ENCODE measurements around the gene TMIGD3. TPM values are rescaled to one million over a fixed set of nuclear protein-coding genes. Genes with fewer than 3 reads are reported as not detected.

Gene TMIGD3
- total RNA-seq, 1 experiment from 2014 or later, result not detected

- no peak for DNase-seq
- Histone ChIP-seq H3K4me3 (no peak overlapping the region), H3K4me1 (no peaks in the 10 kb centered on the region), H3K9me3 (replicated peaks) (no peaks in the 10 kb centered on the region), H3K27me3 (no peaks in the 10 kb centered on the region), H3K36me3 (peaks cover 3% of the 10 kb centered on the region; the same call in 1 of the 2 replicates), H3K27ac (no peak overlapping the region)
Observed at GRCh38 chr1:111474521-111474920, 28.9 kb downstream of the TMIGD3 start.

DNA sequence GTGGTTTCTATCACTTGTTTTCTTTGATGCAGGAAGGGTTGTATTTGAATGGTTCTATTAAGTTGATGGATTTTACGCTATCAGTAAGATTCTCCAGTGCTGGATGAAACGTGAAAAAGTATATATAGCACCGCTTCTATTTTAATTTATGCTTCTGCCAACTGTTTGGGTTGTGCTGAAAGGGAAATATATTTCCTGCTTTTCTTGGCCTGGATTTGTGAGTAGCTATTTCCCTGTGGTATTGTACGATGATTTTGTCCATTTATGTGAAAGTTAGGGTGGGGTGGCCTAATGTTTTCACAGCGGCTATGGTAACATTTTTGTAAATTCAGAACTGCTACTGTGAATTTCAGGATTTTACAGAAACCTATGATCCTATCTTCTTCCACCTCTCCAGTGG lies 29.3 kb downstream of the TMIGD3 start:
- H3K27ac ChIP-seq, result no peak overlapping the region
- peaks cover 3% of the 10 kb centered on the region; the same call in 1 of the 2 replicates for H3K36me3 ChIP-seq
- H3K4me3 ChIP-seq, result no peak overlapping the region

DNA sequence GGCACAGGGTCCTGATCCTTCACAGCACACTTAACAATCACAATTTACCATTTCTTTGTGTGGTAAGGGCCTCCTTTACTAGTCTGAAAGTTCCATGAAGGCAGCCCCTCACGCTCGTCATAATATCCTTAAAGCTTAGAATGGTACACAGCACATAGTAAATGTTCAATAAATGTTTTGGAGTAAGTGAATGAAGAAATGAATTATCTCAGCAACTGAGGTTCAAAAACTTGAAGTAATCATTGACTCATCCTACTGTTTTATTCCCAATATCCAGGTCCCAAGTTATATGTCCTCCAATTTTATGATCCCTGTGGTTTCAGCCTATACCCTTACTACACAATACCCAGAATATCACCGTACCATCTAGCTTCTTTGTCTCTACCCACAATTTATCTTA lies 31.9 kb downstream of the TMIGD3 start:
- Histone ChIP-seq H3K27ac (no peak overlapping the region), H3K36me3 (peaks cover 4% of the 10 kb centered on the region; the same call in 1 of the 2 replicates), H3K27me3 (no peaks in the 10 kb centered on the region), H3K4me1 (no peaks in the 10 kb centered on the region), H3K9me3 (replicated peaks) (no peaks in the 10 kb centered on the region), H3K4me3 (no peak overlapping the region)
- DNase-seq, result no peak

More for the DNA sequence above, 29.3 kb downstream of the TMIGD3 start:
- Histone ChIP-seq H3K4me1 (no peaks in the 10 kb centered on the region), H3K27me3 (no peaks in the 10 kb centered on the region), H3K9me3 (replicated peaks) (no peaks in the 10 kb centered on the region)
- no peak for DNase-seq

DNA sequence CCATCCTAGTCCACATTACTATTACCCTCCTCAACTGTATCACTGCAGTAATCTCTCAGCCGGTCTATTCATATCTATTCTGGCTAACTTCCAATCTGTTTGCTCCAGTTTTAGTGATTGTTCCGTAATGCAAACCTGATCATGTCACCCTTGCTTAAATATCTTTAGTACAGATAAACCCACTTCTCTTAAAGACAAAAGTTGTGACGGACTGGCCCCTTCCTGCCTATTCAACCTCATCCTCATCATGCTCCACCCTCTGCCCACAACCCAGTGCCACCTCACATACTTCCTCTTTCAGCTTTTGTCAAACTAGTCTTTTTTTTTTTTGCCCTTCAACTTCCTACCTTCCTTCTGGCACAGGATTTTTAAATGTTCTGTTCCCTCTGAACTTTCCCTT lies 32.4 kb downstream of the TMIGD3 start:
- Histone ChIP-seq H3K36me3 (peaks cover 6% of the 10 kb centered on the region; the same call in 1 of the 2 replicates), H3K9me3 (replicated peaks) (no peaks in the 10 kb centered on the region), H3K4me1 (no peaks in the 10 kb centered on the region), H3K27me3 (no peaks in the 10 kb centered on the region), H3K4me3 (no peak overlapping the region), H3K27ac (no peak overlapping the region)
- DNase-seq, result no peak

DNA sequence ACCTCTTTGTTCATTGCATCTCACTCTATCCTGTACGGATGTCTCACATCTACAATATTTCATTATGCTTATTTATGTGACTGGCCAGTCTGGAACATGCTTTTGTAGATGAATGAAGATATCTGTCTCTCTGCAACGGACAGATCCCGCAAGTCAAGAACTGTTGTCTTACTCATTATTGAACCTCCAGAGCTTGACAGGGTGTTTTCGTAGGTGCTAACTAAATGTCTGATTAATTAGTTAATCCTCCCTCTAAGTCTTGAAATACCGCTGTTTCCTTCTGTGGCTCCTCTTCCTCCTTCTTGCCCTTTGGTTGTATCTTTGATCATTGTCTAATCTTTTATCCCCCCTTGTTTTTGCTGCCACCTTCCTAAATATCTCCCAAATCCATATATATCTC lies 32.8 kb downstream of the TMIGD3 start:
- no peak overlapping the region for H3K27ac ChIP-seq
- H3K27me3 ChIP-seq, result no peaks in the 10 kb centered on the region
- H3K4me3 ChIP-seq, result no peak overlapping the region
- no peak for DNase-seq
- H3K9me3 ChIP-seq (replicated peaks), result no peaks in the 10 kb centered on the region
- no peaks in the 10 kb centered on the region for H3K4me1 ChIP-seq
- H3K36me3 ChIP-seq, result peaks cover 6% of the 10 kb centered on the region; the same call in 1 of the 2 replicates

DNA sequence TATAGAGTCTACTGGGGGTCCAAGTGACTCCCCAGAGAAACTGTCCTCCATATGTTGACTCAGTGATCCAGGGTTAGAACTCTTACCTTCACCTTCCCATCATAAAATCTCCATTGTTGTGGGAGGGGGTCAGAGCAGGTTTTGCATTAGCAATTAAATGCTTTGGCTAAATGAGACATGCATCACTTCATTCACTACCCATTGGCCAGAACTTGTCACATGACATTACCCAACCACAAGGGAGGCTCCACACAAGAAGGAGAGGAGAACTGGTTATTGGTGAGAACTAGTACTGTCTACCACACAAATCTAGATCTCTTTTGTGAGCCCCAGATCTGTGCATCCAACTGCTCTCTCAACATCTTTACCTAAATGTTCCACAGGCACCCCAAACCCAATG lies 33.9 kb downstream of the TMIGD3 start:
- Histone ChIP-seq H3K4me1 (no peaks in the 10 kb centered on the region), H3K4me3 (no peak overlapping the region), H3K9me3 (replicated peaks) (no peaks in the 10 kb centered on the region), H3K27ac (no peak overlapping the region), H3K36me3 (peaks cover 6% of the 10 kb centered on the region; the same call in 1 of the 2 replicates), H3K27me3 (no peaks in the 10 kb centered on the region)
- DNase-seq, result no peak

DNA sequence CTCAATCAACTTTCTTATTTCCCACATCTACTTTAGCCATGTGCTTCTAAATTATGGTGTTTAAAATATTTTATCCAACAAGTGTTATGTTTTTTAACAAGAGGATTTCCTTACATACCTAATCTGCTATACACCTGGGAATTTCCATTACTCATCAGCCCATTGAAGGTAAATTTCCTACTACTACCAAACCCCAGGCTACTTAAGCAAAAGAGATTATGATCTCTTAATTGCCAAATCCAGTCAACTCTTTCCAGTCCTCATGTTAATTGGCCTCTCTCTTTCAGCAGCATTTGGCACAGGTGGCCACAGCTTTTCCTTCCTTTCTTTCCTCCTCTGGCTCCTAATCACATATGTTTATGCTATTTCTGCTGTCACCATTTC lies 34.7 kb downstream of the TMIGD3 start:
- H3K27me3 ChIP-seq, result no peaks in the 10 kb centered on the region
- H3K4me3 ChIP-seq, result no peak overlapping the region
- peaks cover 6% of the 10 kb centered on the region; the same call in 1 of the 2 replicates for H3K36me3 ChIP-seq
- DNase-seq, result no peak
- H3K9me3 ChIP-seq (replicated peaks), result no peaks in the 10 kb centered on the region
- no peaks in the 10 kb centered on the region; the same call in none of the 2 replicates for H3K4me1 ChIP-seq
- H3K27ac ChIP-seq, result no peak overlapping the region

- Histone ChIP-seq H3K36me3 (peaks cover 6% of the 10 kb centered on the region; the same call in 1 of the 2 replicates), H3K4me1 (peaks cover 5% of the 10 kb centered on the region), H3K4me3 (no peak overlapping the region), H3K27me3 (no peaks in the 10 kb centered on the region), H3K27ac (no peak overlapping the region), H3K9me3 (replicated peaks) (no peaks in the 10 kb centered on the region)
- DNase-seq, result no peak
Observed at GRCh38 chr1:111467865-111468716, 35.3 kb downstream of the TMIGD3 start.

DNA sequence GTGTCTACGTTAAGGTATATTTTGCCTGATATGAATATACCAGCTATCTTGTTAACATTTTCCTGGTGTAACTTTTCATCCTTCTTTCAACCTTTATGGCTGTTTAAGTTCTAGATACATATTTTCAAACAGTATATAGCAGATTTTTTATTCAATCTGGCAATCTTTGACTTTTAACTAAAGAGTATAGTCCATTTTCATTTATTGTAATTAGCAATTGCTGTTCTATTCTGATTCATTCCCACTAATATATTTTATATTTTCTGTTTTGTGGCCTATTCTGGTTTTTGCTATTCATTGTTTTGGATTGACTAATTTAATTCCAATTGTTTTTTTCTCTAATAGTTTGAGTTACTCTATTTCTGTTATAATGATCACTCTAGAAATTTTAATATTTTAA lies 37.0 kb downstream of the TMIGD3 start:
- H3K4me1 ChIP-seq, result peaks cover 17% of the 10 kb centered on the region
- no peaks in the 10 kb centered on the region for H3K27me3 ChIP-seq
- H3K9me3 ChIP-seq (replicated peaks), result no peaks in the 10 kb centered on the region
- H3K4me3 ChIP-seq, result no peak overlapping the region
- no peak for DNase-seq
- peaks cover 14% of the 10 kb centered on the region for H3K36me3 ChIP-seq
- no peak overlapping the region for H3K27ac ChIP-seq

GRCh38 chr1:111465754-111466153 lies 37.7 kb downstream of the TMIGD3 start:
- Histone ChIP-seq H3K4me1 (peaks cover 17% of the 10 kb centered on the region), H3K4me3 (no peak overlapping the region), H3K36me3 (peaks cover 18% of the 10 kb centered on the region), H3K9me3 (replicated peaks) (no peaks in the 10 kb centered on the region), H3K27me3 (no peaks in the 10 kb centered on the region), H3K27ac (no peak overlapping the region)
- no peak for DNase-seq

DNA sequence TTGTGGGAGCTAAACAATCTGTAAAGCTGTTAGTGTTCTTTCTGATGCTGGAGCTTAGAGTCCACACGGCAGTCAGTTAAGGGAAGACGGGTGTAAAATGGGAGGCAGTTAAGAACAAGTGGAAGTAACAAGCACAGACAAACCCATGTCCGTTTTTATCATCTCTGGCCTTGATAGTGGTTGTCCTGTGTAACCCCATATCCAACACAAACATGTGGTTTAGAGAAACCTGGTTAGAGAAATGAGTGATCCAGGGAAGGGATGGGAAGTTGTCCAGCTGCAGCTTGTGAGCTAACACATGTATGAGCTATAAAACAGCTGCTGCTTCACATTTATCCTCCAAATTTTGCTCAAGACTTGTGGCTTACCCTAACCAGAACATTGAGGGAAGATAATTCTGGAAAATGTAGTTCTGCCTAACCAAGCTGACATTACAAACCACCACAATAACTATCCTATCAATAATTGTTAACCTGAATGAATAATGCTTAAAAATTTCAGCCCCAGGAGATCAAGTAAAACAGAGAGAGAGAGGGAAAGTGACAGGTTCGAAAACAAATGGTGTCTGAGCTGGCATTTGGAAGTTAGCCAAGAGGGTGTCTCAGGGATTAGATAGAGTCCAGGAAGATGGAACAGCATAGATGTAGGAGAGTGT lies 40.3 kb downstream of the TMIGD3 start:
- peak; percentile 73 to 85 for DNase-seq
- Histone ChIP-seq H3K27ac (peak overlapping the region; percentile 76), H3K9me3 (replicated peaks) (no peaks in the 10 kb centered on the region), H3K4me3 (no peak overlapping the region), H3K27me3 (no peaks in the 10 kb centered on the region), H3K4me1 (peaks cover 17% of the 10 kb centered on the region), H3K36me3 (peaks cover 41% of the 10 kb centered on the region)

DNA sequence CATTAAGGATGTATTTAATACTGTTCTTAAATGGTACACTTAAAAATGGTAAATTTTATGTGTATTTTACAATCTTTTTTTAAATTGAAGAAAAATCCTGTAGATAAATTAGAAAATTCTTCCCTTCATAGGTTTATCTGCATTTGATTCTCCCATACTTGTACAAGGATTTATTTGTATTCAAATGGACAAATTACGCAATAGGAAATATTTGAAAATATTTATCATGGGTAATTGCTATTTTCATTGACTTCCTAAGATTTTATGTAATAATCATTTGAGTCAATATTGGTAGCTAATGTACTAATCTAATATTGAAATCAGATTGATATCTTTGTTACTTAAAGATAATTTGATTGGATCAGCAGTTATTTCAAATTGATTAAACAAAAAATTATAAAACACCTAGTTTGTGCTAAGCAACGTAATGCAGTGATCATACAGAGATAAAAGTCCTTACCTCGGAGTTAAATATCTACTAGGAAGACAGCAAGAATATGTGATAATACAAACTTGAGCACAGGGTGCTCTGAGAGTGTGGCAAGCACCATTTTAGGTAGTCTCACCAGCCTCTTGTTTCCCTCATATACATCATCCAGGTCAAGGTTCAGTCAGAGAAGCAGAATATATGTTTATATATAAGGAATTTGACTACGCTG lies 40.9 kb downstream of the TMIGD3 start:
- peak overlapping the region; percentile 76 for H3K27ac ChIP-seq
- H3K36me3 ChIP-seq, result peaks cover 47% of the 10 kb centered on the region

GRCh38 chr1:111461765-111462164 lies 41.7 kb downstream of the TMIGD3 start:
- Histone ChIP-seq H3K36me3 (peaks cover 55% of the 10 kb centered on the region), H3K27me3 (no peaks in the 10 kb centered on the region), H3K4me3 (no peak overlapping the region), H3K4me1 (peaks cover 17% of the 10 kb centered on the region), H3K27ac (no peak overlapping the region), H3K9me3 (replicated peaks) (no peaks in the 10 kb centered on the region)
- no peak for DNase-seq

More for the DNA sequence above, 40.9 kb downstream of the TMIGD3 start:
- H3K4me1 ChIP-seq, result peaks cover 17% of the 10 kb centered on the region
- no peak overlapping the region for H3K4me3 ChIP-seq
- DNase-seq, result no peak
- no peaks in the 10 kb centered on the region for H3K27me3 ChIP-seq
- no peaks in the 10 kb centered on the region for H3K9me3 ChIP-seq (replicated peaks)

- no peak for DNase-seq
Observed at GRCh38 chr1:111455642-111456031, 47.8 kb downstream of the TMIGD3 start.

More at GRCh38 chr1:111455642-111456031, 47.8 kb downstream of the TMIGD3 start:
- peaks cover 74% of the 10 kb centered on the region for H3K36me3 ChIP-seq
- H3K27ac ChIP-seq, result no peak overlapping the region
- H3K9me3 ChIP-seq (replicated peaks), result no peaks in the 10 kb centered on the region
- no peaks in the 10 kb centered on the region for H3K27me3 ChIP-seq
- no peaks in the 10 kb centered on the region for H3K4me1 ChIP-seq
- H3K4me3 ChIP-seq, result no peak overlapping the region
